ENCODE data around the gene PLBD2. TPM values are rescaled to one million over a fixed set of nuclear protein-coding genes. Genes with fewer than 3 reads are reported as not detected.

PLBD2 gene
- total RNA-seq, 2 donors from 2014 or later, result 38.2 to 43.0 TPM

DNA sequence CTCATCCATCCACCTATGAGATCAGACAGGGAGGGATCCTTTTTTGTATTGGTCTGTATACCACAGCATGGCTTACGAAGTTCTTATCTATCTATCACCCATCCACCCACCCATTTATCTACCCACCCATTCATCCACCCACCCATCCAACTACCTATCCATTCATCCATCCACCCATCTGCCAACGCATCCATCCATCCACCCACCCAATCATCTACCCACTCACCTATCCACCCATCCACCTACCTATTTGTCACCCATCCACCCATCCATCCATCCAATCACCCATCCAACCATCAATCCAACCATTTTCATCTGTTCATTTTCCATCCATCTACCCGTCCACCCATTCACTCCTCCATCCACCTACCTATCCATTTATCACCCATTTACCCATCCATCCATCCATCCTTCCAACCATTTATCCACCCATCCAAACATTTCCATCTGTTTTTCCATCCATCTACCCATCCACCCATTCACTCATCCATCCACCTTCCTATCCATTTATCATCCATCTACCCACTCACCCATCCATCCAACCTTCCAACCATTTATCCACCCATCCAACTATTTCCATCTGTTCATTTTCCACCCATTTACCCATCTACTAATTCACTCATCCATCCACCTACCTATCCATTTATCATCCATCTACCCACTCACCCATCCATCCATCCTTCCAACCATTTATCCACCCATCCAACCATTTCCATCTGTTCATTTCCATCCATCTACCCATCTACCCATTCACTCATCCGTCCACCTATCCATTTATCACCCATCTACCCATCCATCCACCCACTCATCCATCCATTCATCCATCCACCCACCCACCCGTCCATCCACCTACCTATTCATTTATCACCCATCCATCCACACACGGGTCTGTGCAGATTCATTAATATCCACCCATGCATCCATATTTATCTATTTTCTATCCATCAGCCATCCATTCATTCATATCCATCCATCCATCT is 32.0 kb downstream of the PLBD2 start:
- Histone ChIP-seq H3K4me1 (no peaks in the 10 kb centered on the region), H3K27me3 (no peaks in the 10 kb centered on the region), H3K27ac (no peak overlapping the region), H3K4me3 (no peak overlapping the region), H3K36me3 (peaks cover 51% of the 10 kb centered on the region), H3K9me3 (no peaks in the 10 kb centered on the region)
- TF ChIP-seq, protein P1, sequence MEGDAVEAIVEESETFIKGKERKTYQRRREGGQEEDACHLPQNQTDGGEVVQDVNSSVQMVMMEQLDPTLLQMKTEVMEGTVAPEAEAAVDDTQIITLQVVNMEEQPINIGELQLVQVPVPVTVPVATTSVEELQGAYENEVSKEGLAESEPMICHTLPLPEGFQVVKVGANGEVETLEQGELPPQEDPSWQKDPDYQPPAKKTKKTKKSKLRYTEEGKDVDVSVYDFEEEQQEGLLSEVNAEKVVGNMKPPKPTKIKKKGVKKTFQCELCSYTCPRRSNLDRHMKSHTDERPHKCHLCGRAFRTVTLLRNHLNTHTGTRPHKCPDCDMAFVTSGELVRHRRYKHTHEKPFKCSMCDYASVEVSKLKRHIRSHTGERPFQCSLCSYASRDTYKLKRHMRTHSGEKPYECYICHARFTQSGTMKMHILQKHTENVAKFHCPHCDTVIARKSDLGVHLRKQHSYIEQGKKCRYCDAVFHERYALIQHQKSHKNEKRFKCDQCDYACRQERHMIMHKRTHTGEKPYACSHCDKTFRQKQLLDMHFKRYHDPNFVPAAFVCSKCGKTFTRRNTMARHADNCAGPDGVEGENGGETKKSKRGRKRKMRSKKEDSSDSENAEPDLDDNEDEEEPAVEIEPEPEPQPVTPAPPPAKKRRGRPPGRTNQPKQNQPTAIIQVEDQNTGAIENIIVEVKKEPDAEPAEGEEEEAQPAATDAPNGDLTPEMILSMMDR (IDR thresholded peaks at IDR 0.05), result no peak
- DNase-seq (ENCODE audit: low spot score), result no peak

- TF ChIP-seq, protein P1 (IDR thresholded peaks at IDR 0.05), result no peak
- H3K27ac ChIP-seq, result no peak overlapping the region
- H3K9me3 ChIP-seq, result no peaks in the 10 kb centered on the region
- H3K27me3 ChIP-seq, result no peaks in the 10 kb centered on the region
- H3K4me3 ChIP-seq, result no peak overlapping the region
- H3K36me3 ChIP-seq, result peaks cover 43% of the 10 kb centered on the region
- no peak for DNase-seq (ENCODE audit: low spot score)
- no peaks in the 10 kb centered on the region for H3K4me1 ChIP-seq
These were observed 32.8 kb downstream of the PLBD2 start for GRCh38 chr12:113391145-113391544.

GRCh38 chr12:113391650-113392337 is 33.4 kb downstream of the PLBD2 start:
- Histone ChIP-seq H3K27me3 (no peaks in the 10 kb centered on the region), H3K27ac (no peak overlapping the region), H3K9me3 (no peaks in the 10 kb centered on the region), H3K4me3 (no peak overlapping the region), H3K4me1 (no peaks in the 10 kb centered on the region), H3K36me3 (peaks cover 37% of the 10 kb centered on the region)
- TF ChIP-seq, protein P1 (IDR thresholded peaks at IDR 0.05), result no peak
- no peak for DNase-seq (ENCODE audit: low spot score)

DNA sequence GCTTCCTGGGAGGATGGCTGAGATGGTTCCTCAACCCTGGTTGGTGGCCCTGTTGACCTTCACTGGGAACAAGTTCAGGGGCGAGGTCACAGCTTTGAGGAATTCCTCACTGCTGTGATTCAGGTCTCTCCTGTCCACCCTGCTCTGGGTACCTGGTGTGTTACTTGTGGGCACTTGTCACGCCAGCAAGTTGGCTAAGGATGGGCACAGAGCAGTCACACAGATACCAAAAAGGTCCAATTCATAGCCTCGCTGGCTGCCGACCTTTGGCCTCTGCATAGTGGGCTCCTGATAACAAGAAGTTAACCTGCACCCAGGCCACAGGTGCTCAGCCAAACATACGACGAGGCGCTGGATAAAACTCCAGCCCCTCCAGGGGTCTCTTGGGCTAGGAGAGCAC is 34.1 kb downstream of the PLBD2 start:
- Histone ChIP-seq H3K27ac (no peak overlapping the region), H3K4me1 (no peaks in the 10 kb centered on the region), H3K27me3 (no peaks in the 10 kb centered on the region), H3K36me3 (peaks cover 30% of the 10 kb centered on the region), H3K4me3 (no peak overlapping the region), H3K9me3 (no peaks in the 10 kb centered on the region)
- no peak for DNase-seq (ENCODE audit: low spot score)
- TF ChIP-seq, protein P1 (IDR thresholded peaks at IDR 0.05), result no peak

GRCh38 chr12:113392988-113393579 is 34.7 kb downstream of the PLBD2 start:
- H3K36me3 ChIP-seq, result peaks cover 24% of the 10 kb centered on the region
- H3K27ac ChIP-seq, result no peak overlapping the region
- TF ChIP-seq, protein P1 (IDR thresholded peaks at IDR 0.05), result no peak

More at GRCh38 chr12:113392988-113393579, 34.7 kb downstream of the PLBD2 start:
- Histone ChIP-seq H3K4me1 (no peaks in the 10 kb centered on the region), H3K4me3 (no peak overlapping the region), H3K9me3 (no peaks in the 10 kb centered on the region), H3K27me3 (no peaks in the 10 kb centered on the region)
- DNase-seq (ENCODE audit: low spot score), result no peak

Data from right atrium auricular region (tissue), 2 donors.